KBM-7 (cell line): Measurements from ENCODE around the gene PMEPA1.
"Not testable (repeated sequence)": the region's sequence is repeated elsewhere in the genome, so short reads cannot be mapped to it uniquely, and the experiment has no call there.

Source experiments
- DNase-seq: peaks from one replicate; pipeline ENCODE4 v3.0.0-alpha.2; 2015
- in situ Hi-C: fragments of 300-500 bp; cut with MboI; formaldehyde crosslinking; loops from 2 replicates; pipeline ENCODE4 v1.14.3; 2020; ENCODE audit warnings: low sequenced_read_pairs, low pct_unique_long_range_greater_than_20kb, mixed read lengths

The PMEPA1 gene

GRCh38 chr20:57647933-57648785 lies 61.7 kb downstream of the PMEPA1 start:
- DNase-seq, result no peak
- in situ Hi-C loops, result no loop called here

- no peak for DNase-seq
- in situ Hi-C loops, result no loop called here
Measured at GRCh38 chr20:57647006-57647932, 62.5 kb downstream of the PMEPA1 start.

- DNase-seq, result no peak
- in situ Hi-C loops, result no loop called here
Measured at GRCh38 chr20:57638895-57639236, 70.9 kb downstream of the PMEPA1 start.

- no peak for DNase-seq
- in situ Hi-C loops, result no loop called here
Measured at GRCh38 chr20:57638173-57638894, 71.5 kb downstream of the PMEPA1 start.

- DNase-seq, result no peak
- in situ Hi-C loops, result no loop called here
Measured at GRCh38 chr20:57633945-57634491, 75.8 kb downstream of the PMEPA1 start.

GRCh38 chr20:57632286-57632685 lies 77.5 kb downstream of the PMEPA1 start:
- DNase-seq, result no peak
- in situ Hi-C loops, result no loop called here

- in situ Hi-C loops, result no loop called here
- DNase-seq, result no peak
Measured at GRCh38 chr20:57630061-57630460, 79.8 kb downstream of the PMEPA1 start.

GRCh38 chr20:57629491-57629901 lies 80.3 kb downstream of the PMEPA1 start:
- DNase-seq, in situ Hi-C loops: not testable (repeated sequence)

- DNase-seq, in situ Hi-C loops: not testable (repeated sequence)
Measured at GRCh38 chr20:57628962-57629308, 80.9 kb downstream of the PMEPA1 start.

- in situ Hi-C loops, result no loop called here
- peak; percentile 57 for DNase-seq
Measured at GRCh38 chr20:57628047-57628961, 81.5 kb downstream of the PMEPA1 start.

GRCh38 chr20:57627339-57627738 lies 82.5 kb downstream of the PMEPA1 start:
- DNase-seq, result no peak
- in situ Hi-C loops, result no loop called here

GRCh38 chr20:57625978-57626377 lies 83.8 kb downstream of the PMEPA1 start:
- in situ Hi-C loops, result no loop called here
- DNase-seq, result no peak

GRCh38 chr20:57625181-57625958 lies 84.4 kb downstream of the PMEPA1 start:
- in situ Hi-C loops, result no loop called here
- no peak for DNase-seq

GRCh38 chr20:57624124-57624523 lies 85.7 kb downstream of the PMEPA1 start:
- in situ Hi-C loops, result loop anchor here (25.0 kb wide), 1 partner anchor 563 kb away; no protein-coding TSS in a partner anchor
- DNase-seq, result no peak

- peak; percentile 28 for DNase-seq
- in situ Hi-C loops, result loop anchor here (25.0 kb wide), 1 partner anchor 565 kb away; no protein-coding TSS in a partner anchor
Measured at GRCh38 chr20:57622579-57623381, 87.0 kb downstream of the PMEPA1 start.

GRCh38 chr20:57622201-57622570 lies 87.6 kb downstream of the PMEPA1 start:
- in situ Hi-C loops, result loop anchor here (25.0 kb wide), 1 partner anchor 565 kb away; no protein-coding TSS in a partner anchor
- DNase-seq, result no peak
